Activated T-cell treated with anti-CD3 and anti-CD28 coated beads, Interleukin-2, amount 50 U/mL, for 24 hours (primary cell): ENCODE results near the gene USP8.
"Not testable (repeated sequence)": the region's sequence is repeated elsewhere in the genome, so short reads cannot be mapped to it uniquely, and the experiment has no call there.

ENCODE experiments used
- DNase-seq: peaks from one replicate; pipeline ENCODE4 v3.0.0-alpha.2; 2020
- H3K27ac Mint-ChIP-seq: 2 replicates; pipeline ENCODE4 v1.8.0; 2020; ENCODE audit warnings: mild to moderate bottlenecking, mixed read lengths
- H3K27me3 Mint-ChIP-seq: 2 replicates; pipeline ENCODE4 v1.8.0; 2020; ENCODE audit warnings: mixed read lengths
- H3K36me3 Mint-ChIP-seq: 2 replicates; pipeline ENCODE4 v1.8.0; 2020; ENCODE audit warnings: low read depth, mixed read lengths
- H3K4me1 Mint-ChIP-seq: 2 replicates; pipeline ENCODE4 v1.8.0; 2020; ENCODE audit warnings: low read depth, mixed read lengths
- H3K4me3 Mint-ChIP-seq: 2 replicates; pipeline ENCODE4 v1.8.0; 2020; ENCODE audit warnings: mild to moderate bottlenecking, moderate library complexity, mixed read lengths
- H3K9me3 Mint-ChIP-seq: 2 replicates; pipeline ENCODE4 v1.8.0; 2020; ENCODE audit warnings: mixed read lengths

The USP8 gene

DNA sequence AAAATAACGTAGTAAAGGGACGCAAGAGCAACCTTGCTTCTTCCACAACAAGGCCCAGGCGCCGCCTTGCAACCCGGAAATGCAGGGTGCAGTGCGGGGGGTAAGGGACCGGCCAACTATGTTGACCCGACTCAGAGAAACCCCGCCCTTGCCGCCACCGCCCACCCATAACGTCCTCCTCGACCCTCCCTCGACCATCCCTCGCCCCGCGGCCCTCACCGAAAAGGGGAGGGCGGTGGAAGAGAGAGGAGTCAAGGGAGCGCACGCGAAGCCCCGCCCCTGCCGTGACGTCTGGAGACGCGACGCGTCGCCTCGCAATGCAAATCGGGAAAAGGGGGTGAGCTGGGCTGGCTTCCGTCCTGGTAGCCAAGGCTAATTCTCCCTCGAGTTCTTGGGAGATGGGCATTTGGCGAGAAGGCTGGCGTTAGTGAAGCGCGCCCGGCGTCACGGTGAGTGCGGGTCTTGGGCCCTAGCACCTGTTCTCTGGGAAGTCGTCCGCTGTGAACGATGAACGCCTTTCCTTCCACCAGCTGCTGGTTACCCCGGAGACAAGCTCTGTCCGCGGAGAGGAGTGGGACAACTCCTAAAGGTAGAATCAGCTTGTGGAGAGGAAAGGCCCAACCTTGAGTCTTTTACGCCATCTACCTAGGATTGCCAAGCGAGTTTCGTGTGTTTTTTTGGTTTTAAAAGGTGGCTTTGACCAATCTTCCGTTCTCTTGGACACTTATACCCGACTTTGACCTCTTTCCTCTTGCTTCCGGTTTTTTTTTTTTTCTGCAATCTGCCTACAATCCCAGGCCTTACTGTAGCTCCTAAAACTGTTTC is at the start of gene USP8:
TSS of gene USP8 (plus strand) at position 340 of the 825 bp plus-strand sequence. CDS start 14,669 bp downstream, outside the sequence.
- Mint-ChIP-seq H3K4me3 (peak within 1 kb of the TSS; percentile 93), H3K27ac (peak within 1 kb of the TSS; percentile 97), H3K9me3 (no peaks in the 10 kb centered on the region), H3K36me3 (peaks cover 35% of the 10 kb centered on the region), H3K27me3 (no peaks in the 10 kb centered on the region), H3K4me1 (peaks cover 37% of the 10 kb centered on the region)
- peak; percentile 96 for DNase-seq

GRCh38 chr15:50377867-50378751 is 46.1 kb upstream of the USP8 start:
- peaks cover 18% of the 10 kb centered on the region for H3K4me1 Mint-ChIP-seq
- DNase-seq: no peak
- peaks cover 4% of the 10 kb centered on the region for H3K27me3 Mint-ChIP-seq
- no peaks in the 10 kb centered on the region for H3K9me3 Mint-ChIP-seq
- H3K4me3 Mint-ChIP-seq: no peak overlapping the region
- no peaks in the 10 kb centered on the region for H3K36me3 Mint-ChIP-seq
- peak overlapping the region; percentile 91 for H3K27ac Mint-ChIP-seq

DNA sequence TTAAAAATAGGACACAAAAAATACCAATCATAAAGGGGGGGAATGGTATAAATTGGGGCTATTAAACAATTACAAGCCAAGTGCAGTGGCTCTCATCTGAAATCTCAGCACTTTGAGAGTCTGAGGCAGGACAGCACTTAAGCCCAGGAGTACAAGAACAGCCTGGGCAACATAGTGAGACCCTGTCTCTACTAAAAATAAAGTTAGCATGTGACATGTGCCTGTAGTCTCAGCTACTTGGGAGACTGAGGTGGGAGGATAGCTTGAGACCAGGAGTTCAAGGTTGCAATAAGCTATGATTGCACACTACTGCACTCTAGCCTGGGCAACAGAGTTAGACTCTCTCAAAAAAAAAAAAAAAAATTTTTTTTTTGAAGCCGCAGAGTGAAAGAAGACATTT is 45.4 kb upstream of the USP8 start:
- Mint-ChIP-seq H3K27me3 (peaks cover 4% of the 10 kb centered on the region), H3K4me1 (peaks cover 18% of the 10 kb centered on the region), H3K4me3 (no peak overlapping the region), H3K27ac (peak overlapping the region; percentile 91), H3K36me3 (no peaks in the 10 kb centered on the region), H3K9me3 (no peaks in the 10 kb centered on the region)
- DNase-seq: no peak

DNA sequence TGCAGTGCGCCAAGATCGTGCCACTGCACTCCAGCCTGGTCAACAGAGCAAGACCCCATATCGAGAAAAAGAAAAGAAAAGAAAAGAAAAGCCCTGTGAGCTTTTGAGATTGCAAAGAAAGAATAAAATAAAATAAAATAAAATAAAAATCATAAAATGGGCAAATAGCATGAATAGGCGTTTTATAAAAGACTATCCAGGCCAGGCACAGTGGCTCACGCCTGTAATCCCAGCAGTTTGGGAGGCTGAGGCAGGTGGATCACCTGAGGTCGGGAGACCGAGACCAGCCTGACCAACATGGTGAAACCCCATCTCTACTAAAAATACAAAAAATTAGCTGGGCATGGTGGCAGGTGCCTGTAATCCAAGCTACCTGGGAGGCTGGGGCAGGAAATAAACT is 44.8 kb upstream of the USP8 start:
- H3K4me3 Mint-ChIP-seq, H3K9me3 Mint-ChIP-seq, H3K27me3 Mint-ChIP-seq, H3K27ac Mint-ChIP-seq, DNase-seq, H3K36me3 Mint-ChIP-seq: not testable (repeated sequence)
- peaks cover 18% of the 10 kb centered on the region for H3K4me1 Mint-ChIP-seq

DNA sequence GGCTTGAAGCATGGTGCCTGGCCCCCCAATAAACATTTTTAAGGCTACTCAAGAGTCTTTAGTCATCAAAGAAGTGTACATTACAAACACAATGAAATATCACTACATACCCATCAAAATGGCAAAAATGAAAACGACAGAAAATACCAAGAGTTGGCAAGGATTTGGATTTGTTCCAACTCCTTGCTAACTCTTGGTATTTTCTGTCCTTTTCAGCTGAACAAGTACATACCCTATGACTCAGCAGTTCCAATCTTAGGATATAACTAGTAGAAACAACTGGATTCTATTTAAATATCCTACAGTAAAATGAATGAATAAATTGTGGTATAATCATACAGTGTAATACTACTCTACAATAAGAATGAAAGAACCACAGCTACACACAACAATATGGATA is 44.1 kb upstream of the USP8 start:
- H3K36me3 Mint-ChIP-seq: no peaks in the 10 kb centered on the region
- no peak for DNase-seq
- no peaks in the 10 kb centered on the region for H3K9me3 Mint-ChIP-seq
- peaks cover 18% of the 10 kb centered on the region for H3K4me1 Mint-ChIP-seq
- no peak overlapping the region for H3K4me3 Mint-ChIP-seq
- no peak overlapping the region for H3K27ac Mint-ChIP-seq
- H3K27me3 Mint-ChIP-seq: peaks cover 4% of the 10 kb centered on the region

GRCh38 chr15:50381438-50381837 is 42.8 kb upstream of the USP8 start:
- DNase-seq: no peak
- H3K4me3 Mint-ChIP-seq: no peak overlapping the region
- H3K4me1 Mint-ChIP-seq: peaks cover 18% of the 10 kb centered on the region
- H3K27ac Mint-ChIP-seq: no peak overlapping the region
- peaks cover 4% of the 10 kb centered on the region for H3K27me3 Mint-ChIP-seq
- no peaks in the 10 kb centered on the region for H3K36me3 Mint-ChIP-seq
- H3K9me3 Mint-ChIP-seq: no peaks in the 10 kb centered on the region

DNA sequence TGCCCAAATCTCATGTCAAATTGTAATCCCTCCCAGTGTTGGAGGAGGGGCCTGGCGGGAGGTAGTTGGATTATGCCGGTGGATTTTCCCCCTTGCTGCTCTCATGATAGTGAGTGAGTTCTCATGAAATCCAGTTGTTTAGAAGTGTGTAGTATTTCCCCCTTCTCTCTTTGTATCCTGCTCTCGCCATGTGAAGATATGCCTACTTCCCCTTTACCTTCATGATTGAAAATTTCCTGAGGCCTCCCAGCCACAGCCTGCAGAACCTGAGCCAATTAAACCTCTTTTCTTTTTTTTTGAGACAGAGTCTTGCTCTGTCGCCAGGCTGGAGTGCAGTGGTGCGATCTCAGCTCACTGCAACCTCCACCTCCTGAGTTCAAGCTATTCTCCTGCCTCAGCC is 41.8 kb upstream of the USP8 start:
- H3K27ac Mint-ChIP-seq: not testable (repeated sequence)

GRCh38 chr15:50390554-50391264 is 33.5 kb upstream of the USP8 start:
- no peak for DNase-seq
- H3K4me3 Mint-ChIP-seq: no peak overlapping the region
- no peaks in the 10 kb centered on the region for H3K36me3 Mint-ChIP-seq
- H3K27me3 Mint-ChIP-seq: no peaks in the 10 kb centered on the region
- H3K9me3 Mint-ChIP-seq: no peaks in the 10 kb centered on the region
- no peak overlapping the region for H3K27ac Mint-ChIP-seq
- peaks cover 4% of the 10 kb centered on the region for H3K4me1 Mint-ChIP-seq

More for the DNA sequence above, 41.8 kb upstream of the USP8 start:
- not testable (repeated sequence) for H3K9me3 Mint-ChIP-seq, H3K36me3 Mint-ChIP-seq, H3K27me3 Mint-ChIP-seq, DNase-seq, H3K4me3 Mint-ChIP-seq
- peaks cover 18% of the 10 kb centered on the region for H3K4me1 Mint-ChIP-seq

DNA sequence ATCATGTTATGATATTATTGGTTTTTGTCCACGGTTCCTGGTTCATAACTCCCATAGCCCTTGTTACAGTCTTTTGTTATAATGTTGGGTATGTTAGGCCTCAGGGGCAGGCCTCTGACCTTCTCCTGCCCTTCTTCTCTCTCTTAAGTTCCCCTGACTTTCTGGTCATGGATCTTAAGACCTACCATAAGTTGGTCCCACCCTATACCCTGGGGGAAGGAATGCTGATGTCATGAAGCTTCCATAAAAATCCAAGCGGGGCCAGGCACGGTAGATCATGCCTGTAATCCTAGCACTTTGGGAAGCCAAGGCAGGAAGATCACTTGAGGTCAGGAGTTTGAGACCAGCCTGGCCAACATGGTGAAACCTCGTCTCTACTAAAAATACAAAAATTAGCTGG is 32.6 kb upstream of the USP8 start:
- not testable (repeated sequence) for H3K27me3 Mint-ChIP-seq, H3K27ac Mint-ChIP-seq, DNase-seq, H3K4me3 Mint-ChIP-seq, H3K4me1 Mint-ChIP-seq, H3K36me3 Mint-ChIP-seq, H3K9me3 Mint-ChIP-seq

DNA sequence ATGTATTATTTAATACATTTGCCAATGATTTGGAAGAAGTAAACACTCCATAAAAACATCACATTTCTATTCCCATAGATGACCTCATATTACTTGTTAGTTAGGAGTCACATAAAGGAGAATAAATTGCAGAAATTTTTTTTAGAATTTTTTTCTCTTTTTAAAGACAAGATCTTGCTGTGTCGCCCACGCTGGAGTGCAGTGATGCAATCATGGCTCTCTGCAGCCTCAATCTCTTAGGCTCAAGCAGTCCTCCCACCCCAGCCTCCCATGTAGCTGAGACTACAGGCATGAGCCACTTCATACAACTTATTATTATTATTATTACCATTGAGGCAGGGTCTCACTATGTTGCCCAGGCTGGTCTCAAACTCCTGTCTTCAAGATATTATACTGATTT is 12.3 kb upstream of the USP8 start:
- Mint-ChIP-seq H3K27me3 (no peaks in the 10 kb centered on the region), H3K4me1 (no peaks in the 10 kb centered on the region), H3K4me3 (no peak overlapping the region), H3K9me3 (no peaks in the 10 kb centered on the region), H3K27ac (no peak overlapping the region), H3K36me3 (no peaks in the 10 kb centered on the region)
- DNase-seq: no peak

GRCh38 chr15:50414624-50415023 is 9.6 kb upstream of the USP8 start:
- H3K27ac Mint-ChIP-seq: no peak overlapping the region
- no peak overlapping the region for H3K4me3 Mint-ChIP-seq
- no peaks in the 10 kb centered on the region for H3K4me1 Mint-ChIP-seq
- H3K9me3 Mint-ChIP-seq: no peaks in the 10 kb centered on the region
- no peaks in the 10 kb centered on the region for H3K36me3 Mint-ChIP-seq
- no peaks in the 10 kb centered on the region for H3K27me3 Mint-ChIP-seq
- no peak for DNase-seq

GRCh38 chr15:50415752-50416404 is 8.3 kb upstream of the USP8 start:
- Mint-ChIP-seq H3K4me3 (no peak overlapping the region), H3K27me3 (no peaks in the 10 kb centered on the region), H3K9me3 (no peaks in the 10 kb centered on the region), H3K36me3 (no peaks in the 10 kb centered on the region), H3K27ac (no peak overlapping the region), H3K4me1 (no peaks in the 10 kb centered on the region)
- DNase-seq: no peak

DNA sequence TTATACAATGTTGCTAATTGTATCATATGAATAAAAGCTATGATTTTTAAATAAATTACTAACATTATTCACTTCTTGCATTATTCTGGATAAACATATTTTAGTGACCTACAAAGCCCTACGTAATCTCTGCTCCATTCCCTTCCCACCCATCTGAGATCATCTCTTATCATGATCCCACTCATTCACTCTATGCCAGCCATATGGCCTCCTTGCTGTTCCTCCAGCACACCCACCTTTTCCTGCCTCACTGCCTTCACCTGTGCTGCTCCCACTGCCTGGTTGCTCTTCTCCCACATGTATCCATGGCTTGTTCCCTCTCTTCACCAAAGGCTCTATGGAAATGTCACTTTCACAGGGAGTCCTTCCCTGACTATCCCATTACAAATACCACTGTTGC is 7.3 kb upstream of the USP8 start:
- no peaks in the 10 kb centered on the region for H3K9me3 Mint-ChIP-seq
- no peak overlapping the region for H3K4me3 Mint-ChIP-seq
- no peaks in the 10 kb centered on the region for H3K4me1 Mint-ChIP-seq
- no peaks in the 10 kb centered on the region for H3K36me3 Mint-ChIP-seq
- DNase-seq: no peak
- H3K27ac Mint-ChIP-seq: no peak overlapping the region
- no peaks in the 10 kb centered on the region for H3K27me3 Mint-ChIP-seq

- Mint-ChIP-seq H3K27ac (no peak overlapping the region), H3K9me3 (no peaks in the 10 kb centered on the region), H3K4me1 (peaks cover under 1% of the 10 kb centered on the region), H3K36me3 (no peaks in the 10 kb centered on the region), H3K27me3 (no peaks in the 10 kb centered on the region), H3K4me3 (no peak overlapping the region)
- no peak for DNase-seq
These were observed 6.1 kb upstream of the USP8 start for GRCh38 chr15:50418041-50418583.
